Activated CD8-positive, alpha-beta memory T cell treated with anti-CD3 and anti-CD28 coated beads for 48 hours (primary cell): ENCODE measurements around the gene IKZF1.
A peak's percentile ranks its signal among the peaks of the same experiment; 100 is the strongest.

Experiments
- DNase-seq, 3 experiments: peaks; one replicate each; pipeline ENCODE4 v3.0.0-alpha.2; 2020; ENCODE audit warnings: low read depth in 2 of 3, low spot score in 2 of 3

Gene IKZF1

GRCh38 chr7:50352751-50353150, 48.2 kb downstream of the IKZF1 start:
- DNase-seq = no peak

DNA sequence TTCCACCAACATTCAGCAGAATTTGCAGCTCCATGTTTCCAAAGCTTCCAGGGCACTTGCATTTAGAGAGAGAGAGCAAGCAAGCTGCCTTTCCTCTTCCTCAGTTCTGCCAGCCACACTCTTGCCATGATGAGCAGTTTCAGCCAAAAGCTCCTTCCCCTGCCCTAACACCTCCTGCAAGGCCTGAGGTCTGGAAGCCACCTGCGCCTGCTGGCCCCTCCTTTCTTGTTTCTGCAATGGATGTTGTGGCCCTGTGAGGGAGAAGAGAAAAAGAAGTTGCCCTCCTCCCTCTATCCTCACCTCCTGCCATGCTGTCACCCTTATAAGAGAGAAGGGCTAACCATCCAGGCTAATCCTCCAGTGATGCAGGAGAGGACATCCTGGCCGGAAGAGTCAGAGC, 48.7 kb downstream of the IKZF1 start:
- no peak for DNase-seq

GRCh38 chr7:50353894-50354595, 49.5 kb downstream of the IKZF1 start:
- DNase-seq = no peak

GRCh38 chr7:50355817-50356178, 51.3 kb downstream of the IKZF1 start:
- DNase-seq = no peak

DNA sequence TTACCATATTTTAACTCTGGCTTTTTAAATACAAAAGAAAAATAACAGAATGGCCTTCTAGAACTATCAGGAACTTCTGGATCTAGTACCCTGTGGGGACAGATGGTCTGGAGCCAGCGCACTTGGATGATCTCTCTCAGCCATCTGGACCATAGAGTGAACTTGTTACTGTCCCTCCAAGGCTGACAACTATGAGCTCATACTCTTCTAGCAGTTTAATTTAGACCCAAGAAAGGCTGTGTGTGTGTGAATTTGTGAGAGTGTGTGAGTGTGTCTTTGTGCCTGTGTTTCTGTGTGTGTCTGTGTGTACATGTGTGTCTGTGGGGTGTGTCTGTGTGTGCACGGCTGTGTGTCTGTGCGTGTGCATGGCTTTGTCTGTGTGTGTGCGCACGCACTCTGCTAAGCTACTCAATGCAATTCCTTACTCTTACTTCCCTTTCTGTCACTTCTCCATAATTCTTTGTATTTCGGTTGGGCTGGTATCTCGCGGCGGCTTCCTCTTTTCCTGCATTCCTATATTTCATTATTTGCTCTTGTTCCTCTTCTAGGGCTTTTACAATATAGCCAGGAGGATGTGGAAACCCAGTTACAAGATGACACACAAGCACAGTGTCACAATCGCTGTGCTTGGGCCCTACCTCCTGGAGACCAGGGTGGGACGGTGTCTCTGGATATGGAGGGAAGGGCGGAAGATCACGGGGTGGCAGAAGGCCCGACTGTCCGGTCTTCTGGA, 51.9 kb downstream of the IKZF1 start:
- DNase-seq = no peak

DNA sequence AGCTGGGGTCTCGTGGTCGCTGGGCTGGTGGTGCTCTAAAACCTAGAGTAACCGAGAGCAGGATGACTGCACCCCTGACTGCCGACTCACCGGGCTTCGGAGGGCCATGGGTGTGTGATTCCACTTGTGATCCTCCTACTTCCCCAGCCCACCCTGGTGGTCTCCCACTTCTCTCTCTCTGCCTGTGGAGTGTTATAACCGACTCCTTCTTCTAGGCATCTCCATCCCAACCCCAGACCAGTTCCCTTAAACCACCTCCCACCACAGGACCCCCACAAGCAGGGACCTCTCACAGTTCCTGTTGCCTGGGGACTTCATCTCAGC, 52.4 kb downstream of the IKZF1 start:
- no peak for DNase-seq

DNA sequence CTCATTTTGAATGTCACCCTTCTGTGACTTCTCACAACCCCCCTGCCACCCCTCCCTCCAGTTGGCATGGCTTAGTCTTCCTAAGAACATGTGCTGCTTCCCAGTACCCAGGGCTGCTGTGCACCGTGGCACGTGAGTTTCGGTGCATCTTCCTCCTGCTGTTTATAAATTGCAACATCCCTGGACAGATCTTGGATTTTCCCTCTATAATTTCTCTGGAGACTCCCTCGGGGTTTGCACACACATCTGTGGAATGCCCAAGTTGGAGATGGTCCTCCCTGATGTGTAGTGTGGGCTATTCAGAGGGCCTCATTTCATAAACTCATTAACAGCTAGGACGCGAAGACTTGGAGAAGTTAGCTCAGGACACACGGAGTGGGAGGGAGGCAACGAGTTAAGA, 52.9 kb downstream of the IKZF1 start:
- no peak for DNase-seq

DNA sequence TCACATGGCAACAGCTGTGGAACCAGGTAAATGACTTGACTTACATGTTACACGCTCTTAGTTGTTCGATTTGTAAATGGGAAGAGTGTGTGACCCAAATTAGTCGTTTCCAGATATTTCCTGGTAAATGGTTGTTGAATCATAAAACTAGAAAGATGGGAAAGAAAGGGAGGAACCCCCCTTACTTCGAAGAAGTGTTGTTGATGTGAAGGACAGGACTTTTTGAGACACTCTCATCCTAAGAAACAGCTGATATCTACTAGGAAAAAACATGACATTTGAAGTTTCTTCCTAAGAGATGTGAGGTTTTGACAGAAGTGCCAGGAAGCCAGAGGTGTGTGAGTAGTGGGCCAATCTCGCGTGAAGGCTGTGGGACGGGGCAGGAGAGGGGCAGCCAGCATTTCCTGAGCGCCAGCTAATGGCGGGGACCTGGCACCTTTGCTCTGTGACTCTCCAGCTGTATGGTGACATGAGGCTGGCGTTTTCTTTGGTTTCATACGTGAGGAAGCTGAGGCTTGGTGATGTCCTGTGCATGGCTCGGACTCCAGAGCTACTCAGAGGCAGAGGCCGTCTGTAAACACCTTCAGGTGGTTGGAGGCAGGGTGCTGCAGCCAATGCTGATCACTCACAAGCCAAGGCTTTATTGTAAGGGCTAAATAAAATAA, 53.7 kb downstream of the IKZF1 start:
- no peak for DNase-seq

GRCh38 chr7:50358779-50359178, 54.3 kb downstream of the IKZF1 start:
- DNase-seq = no peak

DNA sequence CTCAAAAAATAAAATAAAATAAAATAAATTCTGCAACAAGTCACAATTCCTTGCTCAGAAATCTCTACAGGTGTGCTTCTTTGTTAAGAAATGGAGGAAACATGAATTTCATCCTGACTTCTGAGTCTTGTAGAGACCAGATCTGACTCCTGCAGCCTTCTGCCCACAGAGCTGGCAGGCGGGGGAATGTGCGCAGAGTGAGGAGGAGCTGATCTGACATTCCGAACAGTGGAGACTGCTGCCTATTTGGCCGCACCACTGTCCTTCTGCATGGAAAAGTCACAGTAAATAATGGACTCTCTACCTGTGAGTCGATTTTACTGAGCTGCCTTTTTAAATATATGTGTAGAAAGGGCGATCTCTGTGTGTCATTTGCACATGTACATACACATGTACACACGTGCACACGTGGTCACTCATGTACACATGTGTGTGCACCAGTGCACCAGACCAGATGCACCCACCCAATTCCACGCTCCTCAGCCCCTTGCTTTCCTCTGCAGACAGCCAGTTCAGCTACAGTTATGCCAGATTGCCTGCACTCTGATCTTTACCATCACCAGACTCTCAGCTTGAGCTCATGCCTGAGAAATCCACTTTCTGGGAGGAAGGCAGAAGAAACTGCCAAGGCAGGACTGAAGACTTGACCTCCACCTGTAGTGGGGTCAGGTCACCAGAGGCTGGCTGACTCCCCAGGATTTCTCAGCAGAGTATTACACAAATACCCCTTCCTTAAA, 54.9 kb downstream of the IKZF1 start:
- DNase-seq = no peak

- peak in 1 of 3 experiments; percentile 62 for DNase-seq
Observed at GRCh38 chr7:50359995-50360925, 55.7 kb downstream of the IKZF1 start.

DNA sequence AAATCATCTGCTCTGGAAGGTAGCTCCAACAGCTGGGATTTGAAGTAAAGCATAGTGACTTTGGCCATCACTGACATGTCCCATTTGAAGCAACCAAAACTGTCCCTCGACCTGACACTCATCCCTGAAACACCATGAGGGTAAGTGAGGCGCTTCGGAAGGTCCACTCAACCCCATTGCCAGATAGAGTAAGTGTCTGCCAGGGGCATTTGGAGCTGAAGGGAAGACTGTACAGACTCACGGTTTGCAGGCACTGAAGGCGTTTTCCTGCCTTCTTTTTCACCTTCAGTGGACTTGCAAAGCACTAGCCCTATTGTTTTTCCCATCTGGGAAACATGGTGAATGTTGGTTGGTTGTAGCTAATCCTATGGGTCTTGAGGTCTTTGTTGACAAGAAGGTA, 57.6 kb downstream of the IKZF1 start:
- DNase-seq = no peak

- DNase-seq = no peak
Observed at GRCh38 chr7:50362712-50363282, 58.3 kb downstream of the IKZF1 start.

DNA sequence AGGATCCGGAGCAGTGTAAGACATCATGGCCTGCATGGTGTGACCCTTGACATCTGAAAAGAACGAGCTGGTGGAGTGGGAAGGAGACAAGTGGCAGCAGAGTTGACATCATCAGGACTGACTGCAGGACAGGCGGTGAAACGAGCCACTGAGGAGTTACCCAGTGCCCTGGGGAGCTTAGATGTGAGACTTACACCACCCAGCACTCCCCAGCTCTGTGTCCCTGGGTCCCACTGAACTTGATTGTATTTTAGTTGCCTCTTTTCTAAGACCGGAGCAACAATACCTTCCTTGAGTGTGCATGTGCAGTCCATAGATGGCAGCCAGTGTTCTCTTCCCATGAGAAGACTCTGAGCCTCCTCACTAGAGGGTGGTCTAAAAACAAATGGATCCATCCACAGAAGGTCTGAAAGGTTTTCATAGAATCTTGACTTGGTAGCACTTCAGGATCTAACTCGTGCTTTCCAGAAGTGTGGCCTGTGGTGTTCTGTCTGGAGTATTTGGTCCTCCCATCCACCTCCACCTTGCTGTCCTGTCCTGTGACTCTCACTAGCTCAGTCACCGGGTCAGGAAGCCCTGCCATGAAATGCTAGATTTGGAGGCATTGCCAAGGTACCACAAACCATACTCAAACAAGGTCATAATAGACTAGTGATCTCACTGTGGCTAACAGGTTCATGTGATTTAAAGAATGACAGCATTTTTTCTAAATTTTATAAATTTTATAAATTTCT, 59.0 kb downstream of the IKZF1 start:
- no peak for DNase-seq

DNA sequence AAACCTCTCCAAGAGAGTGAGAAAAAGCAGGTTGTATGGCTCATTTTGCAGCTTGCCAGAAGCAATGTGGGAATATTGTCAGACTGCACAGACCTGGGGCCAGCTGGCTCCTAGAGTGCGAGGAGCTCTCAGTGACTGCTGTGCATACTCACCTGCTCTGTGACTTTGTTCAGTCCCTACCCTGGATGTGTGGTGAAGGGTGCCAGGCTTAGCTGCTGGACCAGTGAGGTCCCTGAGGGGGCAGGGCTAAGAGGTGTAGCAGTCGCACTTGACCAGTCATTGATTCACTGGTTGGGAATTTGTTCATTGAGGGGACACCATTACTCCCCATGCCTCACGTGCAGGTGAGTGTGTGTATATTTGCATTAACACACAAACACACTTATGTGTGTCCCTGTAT, 60.1 kb downstream of the IKZF1 start:
- no peak for DNase-seq

GRCh38 chr7:50366311-50366710, 61.8 kb downstream of the IKZF1 start:
- DNase-seq = no peak

GRCh38 chr7:50367100-50367499, 62.6 kb downstream of the IKZF1 start:
- no peak for DNase-seq

DNA sequence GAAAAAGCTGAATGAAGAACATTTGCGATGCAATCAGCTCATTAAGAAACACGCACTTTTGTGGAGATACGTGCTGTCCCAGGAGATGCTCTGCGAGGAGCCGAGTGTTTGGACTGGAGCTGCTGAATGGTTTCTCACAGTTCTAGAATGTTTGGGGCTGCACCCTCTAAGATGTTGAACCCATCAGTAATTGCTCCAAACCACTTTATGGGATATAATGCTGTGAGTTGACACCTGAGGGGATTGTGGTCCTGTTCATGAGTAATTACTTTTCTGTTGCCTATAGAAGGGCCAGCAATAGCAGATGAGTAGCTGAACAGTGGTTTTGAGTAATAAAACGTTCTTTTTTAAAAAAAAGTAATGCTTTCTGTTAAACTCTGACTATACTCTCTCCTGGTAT, 63.1 kb downstream of the IKZF1 start:
- no peak for DNase-seq

DNA sequence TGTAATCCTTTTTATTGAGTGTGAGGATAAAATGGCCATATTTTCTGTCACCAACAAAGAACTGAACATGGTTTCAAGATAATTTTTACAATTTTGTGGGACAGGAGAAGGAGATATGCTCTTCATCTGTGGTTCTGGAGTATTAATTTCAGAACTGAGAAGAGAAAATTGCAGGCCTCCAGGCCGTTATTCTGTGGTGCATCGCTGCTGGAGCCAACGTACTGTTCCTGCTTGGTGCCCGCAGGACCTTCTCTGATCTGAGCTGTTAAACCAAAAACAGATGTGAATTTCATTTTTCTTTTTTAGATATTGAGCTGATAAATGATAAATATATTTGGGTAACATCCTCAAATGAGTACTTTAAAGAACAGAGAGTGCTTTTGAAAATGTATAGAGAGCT, 63.9 kb downstream of the IKZF1 start:
- DNase-seq = no peak
